Suprapubic skin (tissue), 4 donors: Measurements from ENCODE around the gene VAMP3. TPM values are rescaled to one million over a fixed set of nuclear protein-coding genes. Genes with fewer than 3 reads are reported as not detected.

Experiments used
- DNase-seq, 2 donors: peaks; one replicate each; pipeline ENCODE4 v3.0.0-alpha.2; 2019; ENCODE audit warnings: low spot score in 2 of 2
- H3K27ac ChIP-seq: fragments of 200-600 bp; sonication (generic); one replicate; pipeline ENCODE4 v1.5.1; 2019
- H3K27me3 ChIP-seq: fragments of 200-600 bp; sonication (generic); one replicate; pipeline ENCODE4 v1.5.1; 2019
- H3K36me3 ChIP-seq: fragments of 200-600 bp; sonication (generic); one replicate; pipeline ENCODE4 v1.5.1; 2019
- H3K4me1 ChIP-seq: fragments of 200-600 bp; sonication (generic); one replicate; pipeline ENCODE4 v1.5.1; 2019
- H3K4me3 ChIP-seq: fragments of 200-600 bp; sonication (generic); one replicate; pipeline ENCODE4 v1.5.1; 2019; ENCODE audit warnings: mild to moderate bottlenecking
- H3K9me3 ChIP-seq: fragments of 200-600 bp; sonication (generic); one replicate; pipeline ENCODE4 v1.5.1; 2019
- CTCF ChIP-seq, 2 donors: fragments of 200-600 bp in 1 of 2; fragments of 450-650 bp in 1 of 2; sonication (generic) in 1 of 2; IDR thresholded peaks; one replicate each; pipeline ENCODE4 v1.5.1; 2016 to 2019; ENCODE audit warnings: antibody characterized with exemption in 2 of 2, mild to moderate bottlenecking in 1 of 2, moderate library complexity in 1 of 2
- EP300 ChIP-seq: sonication (generic); formaldehyde crosslinking; IDR thresholded peaks from one replicate; pipeline ENCODE4 v1.6.1; 2017; ENCODE audit warnings: antibody characterized with exemption
- POLR2A ChIP-seq, 2 donors: fragments of 450-650 bp; IDR thresholded peaks; one replicate each; pipeline ENCODE4 v1.6.1; 2017; ENCODE audit warnings: antibody characterized with exemption in 2 of 2, mild to moderate bottlenecking in 2 of 2, moderate library complexity in 2 of 2
- POLR2AphosphoS5 ChIP-seq, 3 donors: sonication (generic); formaldehyde crosslinking; IDR thresholded peaks; one replicate each; pipeline ENCODE4 v1.6.1; 2017; ENCODE audit warnings: antibody characterized with exemption in 3 of 3
- WGBS: methylation state at CpG from one replicate; pipeline ENCODE4 v1.1.5; 2018; 5-methylcytosine and 5-hydroxymethylcytosine counted together
- total RNA-seq, 4 donors: library from RNA; depleted of rRNA; stranded (reverse); fragments of >200 nt; gene quantifications; one replicate each; pipeline ENCODE4 v1.1.0, GENCODE V29; 2016

VAMP3 gene
- total RNA-seq, 4 donors from 2014 or later, result 62.8 to 79.9 (median 76.4) TPM

- 65% methylated on average over 16 of the region's 16 CpGs for WGBS
Measured at GRCh38 chr1:7781923-7782495, 10.9 kb downstream of the VAMP3 start.

GRCh38 chr1:7783178-7783711 lies 12.1 kb downstream of the VAMP3 start:
- TF ChIP-seq EP300 (no peak), CTCF (IDR thresholded peaks at IDR 0.05) (no peak), POLR2A (IDR thresholded peaks at IDR 0.05) (no peak), POLR2AphosphoS5 (IDR thresholded peaks at IDR 0.05) (no peak)
- Histone ChIP-seq H3K4me1 (peaks cover 50% of the 10 kb centered on the region), H3K9me3 (no peaks in the 10 kb centered on the region), H3K36me3 (peaks cover 44% of the 10 kb centered on the region), H3K4me3 (peak overlapping the region; percentile 79), H3K27me3 (no peaks in the 10 kb centered on the region), H3K27ac (peak overlapping the region; percentile 95)
- WGBS, result under 1% methylated on average over 28 of the region's 34 CpGs
- peak in 1 of 2 donors; percentile 90 for DNase-seq

More at GRCh38 chr1:7781923-7782495, 10.9 kb downstream of the VAMP3 start:
- Histone ChIP-seq H3K4me1 (peaks cover 48% of the 10 kb centered on the region), H3K27me3 (no peaks in the 10 kb centered on the region), H3K4me3 (no peak overlapping the region), H3K36me3 (peaks cover 48% of the 10 kb centered on the region), H3K27ac (peak overlapping the region; percentile 41), H3K9me3 (no peaks in the 10 kb centered on the region)
- DNase-seq, result no peak
- TF ChIP-seq POLR2AphosphoS5 (IDR thresholded peaks at IDR 0.05) (no peak), EP300 (no peak), POLR2A (IDR thresholded peaks at IDR 0.05) (no peak), CTCF (IDR thresholded peaks at IDR 0.05) (no peak)

- H3K9me3 ChIP-seq, result no peaks in the 10 kb centered on the region
- peak; percentile 97 for DNase-seq
- TF ChIP-seq EP300, result no peak
- TF ChIP-seq POLR2AphosphoS5 (IDR thresholded peaks at IDR 0.05), result peak in 2 of 3 donors; percentile 25 to 70
- TF ChIP-seq CTCF (IDR thresholded peaks at IDR 0.05), result no peak
- TF ChIP-seq POLR2A (IDR thresholded peaks at IDR 0.05), result peak in 1 of 2 donors; percentile 43
- H3K4me3 ChIP-seq, result peak within 1 kb of the TSS; percentile 79
- no peaks in the 10 kb centered on the region for H3K27me3 ChIP-seq
- peaks cover 50% of the 10 kb centered on the region for H3K4me1 ChIP-seq
- H3K36me3 ChIP-seq, result peaks cover 44% of the 10 kb centered on the region
- under 1% methylated on average over 29 of the region's 90 CpGs for WGBS
- peak within 1 kb of the TSS; percentile 95 for H3K27ac ChIP-seq
Measured at GRCh38 chr1:7783826-7784491, 12.9 kb downstream of the VAMP3 start, which contains the start of gene PER3. Gene PER3 (plus strand): TSS chr1:7784291. CDS start chr1:7784878, 587 bp downstream.

- peaks cover 45% of the 10 kb centered on the region for H3K36me3 ChIP-seq
Measured at GRCh38 chr1:7784492-7785071, 13.5 kb downstream of the VAMP3 start.

More at GRCh38 chr1:7784492-7785071, 13.5 kb downstream of the VAMP3 start:
- DNase-seq, result peak; percentile 79 to 84
- Histone ChIP-seq H3K4me3 (peak overlapping the region; percentile 79), H3K27me3 (no peaks in the 10 kb centered on the region), H3K4me1 (peaks cover 50% of the 10 kb centered on the region), H3K9me3 (no peaks in the 10 kb centered on the region), H3K27ac (peak overlapping the region; percentile 95)
- WGBS, result 39% methylated on average over 34 of the region's 52 CpGs
- TF ChIP-seq EP300 (no peak), POLR2AphosphoS5 (IDR thresholded peaks at IDR 0.05) (no peak), POLR2A (IDR thresholded peaks at IDR 0.05) (peak in 1 of 2 donors; percentile 8), CTCF (IDR thresholded peaks at IDR 0.05) (no peak)
